GM18951 (cell line): ENCODE data around the gene UNC13D.
A peak's percentile ranks its signal among the peaks of the same experiment; 100 is the strongest.
"Not testable (repeated sequence)": the region's sequence is repeated elsewhere in the genome, so short reads cannot be mapped to it uniquely, and the experiment has no call there.

Experiments
- POLR2A ChIP-seq: IDR thresholded peaks from 4 replicates; pipeline ENCODE4 v1.6.1; 2011; ENCODE audit warnings: mild to moderate bottlenecking; ENCODE audit not compliant: insufficient read length, insufficient read depth; ENCODE audit errors: extremely low read depth
- in situ Hi-C: fragments of 300-500 bp; cut with MboI; formaldehyde crosslinking; loops from one replicate; pipeline ENCODE4 v1.12.0; 2022; ENCODE audit warnings: low sequenced_read_pairs, mixed read lengths, inconsistent platforms; ENCODE audit not compliant: unreplicated experiment

UNC13D gene

GRCh38 chr17:75784473-75785015, 59.7 kb downstream of the UNC13D start, which contains the start of gene UNK:
Gene UNK (plus strand): TSS chr17:75784806. CDS start chr17:75784881, 75 bp downstream.
- TF ChIP-seq POLR2A, result no peak
- in situ Hi-C loops, result no loop called here

GRCh38 chr17:75783803-75784472, 60.3 kb downstream of the UNC13D start:
- in situ Hi-C loops, result no loop called here
- no peak for TF ChIP-seq POLR2A

GRCh38 chr17:75783069-75783783, 61.0 kb downstream of the UNC13D start:
- in situ Hi-C loops, result no loop called here
- TF ChIP-seq POLR2A, result no peak

GRCh38 chr17:75779987-75780889, 64.0 kb downstream of the UNC13D start:
- in situ Hi-C loops, result no loop called here
- TF ChIP-seq POLR2A, result no peak

- in situ Hi-C loops, result no loop called here
- peak; percentile 100 for TF ChIP-seq POLR2A
Measured at GRCh38 chr17:75779250-75779986, 64.8 kb downstream of the UNC13D start.

- in situ Hi-C loops, result no loop called here
- TF ChIP-seq POLR2A, result no peak
Measured at GRCh38 chr17:75778861-75779249, 65.3 kb downstream of the UNC13D start.

- in situ Hi-C loops, result not testable (repeated sequence)
Measured at GRCh38 chr17:75778066-75778860, 65.9 kb downstream of the UNC13D start.

- TF ChIP-seq POLR2A, result no peak
- in situ Hi-C loops, result no loop called here
Measured at GRCh38 chr17:75777296-75777922, 66.8 kb downstream of the UNC13D start.
